HUDEP-2 (cell line): ENCODE measurements around the gene CYTH4.

Experiments
- DNase-seq, 76 experiments: peaks; one replicate each; lab custom pipeline; 2025; ENCODE audit not compliant: unreplicated experiment in 76 of 76; lab: John Stamatoyannopoulos, UW

The CYTH4 gene

GRCh38 chr22:37363261-37363992 lies 81.1 kb downstream of the CYTH4 start:
- no peak for DNase-seq
